Bronchial epithelial cell (primary cell): ENCODE results near the gene MRS2. TPM values are rescaled to one million over a fixed set of nuclear protein-coding genes. Genes with fewer than 3 reads are reported as not detected.

Experiments
- DNase-seq: peaks from one replicate; pipeline ENCODE4 v3.0.0-alpha.2; 2010; ENCODE audit warnings: low read depth
- FAIRE-seq: peaks from 2 replicates; lab custom pipeline; 2011; peaks lifted over from hg19 to GRCh38; lab: Jason Lieb, UNC
- H3K27me3 ChIP-seq: 2 replicates; pipeline ENCODE4 v1.5.1; 2011; ENCODE audit warnings: low read length; ENCODE audit not compliant: control insufficient read depth, insufficient read depth
- H3K36me3 ChIP-seq: 2 replicates; pipeline ENCODE4 v1.5.1; 2011; ENCODE audit warnings: low read length; ENCODE audit not compliant: control insufficient read depth, insufficient read depth
- H3K4me3 ChIP-seq: 2 replicates; pipeline ENCODE4 v1.5.1; 2011; ENCODE audit warnings: mild to moderate bottlenecking, low read depth, low read length, control low read depth
- total RNA-seq: library from RNA; depleted of rRNA; stranded (reverse); fragments of >200 nt; gene quantifications from 2 replicates; pipeline ENCODE4 v1.2.1, GENCODE V29; 2014
- TF ChIP-seq, protein P1 (sequence below): IDR thresholded peaks from 2 replicates; pipeline ENCODE4 v1.5.1; 2011; ENCODE audit warnings: mild to moderate bottlenecking, moderate library complexity, low read length, control low read depth, inconsistent platforms; ENCODE audit not compliant: insufficient read depth, severe bottlenecking

MRS2 gene
- total RNA-seq, 1 donor from 2014 or later = 24.0 TPM

DNA sequence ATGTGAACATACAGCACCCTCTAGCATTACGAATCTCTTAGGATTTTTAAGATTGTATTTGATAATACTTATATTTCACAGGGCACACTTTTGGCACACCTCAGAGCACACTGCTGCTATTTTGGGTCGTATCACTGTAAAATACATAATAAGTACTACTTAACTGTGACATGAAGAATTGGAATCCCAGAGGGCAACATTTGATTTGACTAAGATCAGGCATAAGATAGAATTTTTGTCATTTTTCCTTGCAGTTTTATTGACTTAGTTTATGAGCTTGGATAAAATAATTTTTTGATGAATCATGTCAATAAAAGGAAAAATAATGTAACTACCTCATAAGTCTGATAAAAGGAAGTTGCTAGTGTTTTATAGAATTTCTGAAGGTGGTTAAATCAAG is 22.4 kb downstream of the MRS2 start:
- Histone ChIP-seq H3K4me3 (no peak overlapping the region), H3K36me3 (peaks cover 3% of the 10 kb centered on the region), H3K27me3 (no peaks in the 10 kb centered on the region)
- no peak for FAIRE-seq
- no peak for DNase-seq
- TF ChIP-seq, protein P1, sequence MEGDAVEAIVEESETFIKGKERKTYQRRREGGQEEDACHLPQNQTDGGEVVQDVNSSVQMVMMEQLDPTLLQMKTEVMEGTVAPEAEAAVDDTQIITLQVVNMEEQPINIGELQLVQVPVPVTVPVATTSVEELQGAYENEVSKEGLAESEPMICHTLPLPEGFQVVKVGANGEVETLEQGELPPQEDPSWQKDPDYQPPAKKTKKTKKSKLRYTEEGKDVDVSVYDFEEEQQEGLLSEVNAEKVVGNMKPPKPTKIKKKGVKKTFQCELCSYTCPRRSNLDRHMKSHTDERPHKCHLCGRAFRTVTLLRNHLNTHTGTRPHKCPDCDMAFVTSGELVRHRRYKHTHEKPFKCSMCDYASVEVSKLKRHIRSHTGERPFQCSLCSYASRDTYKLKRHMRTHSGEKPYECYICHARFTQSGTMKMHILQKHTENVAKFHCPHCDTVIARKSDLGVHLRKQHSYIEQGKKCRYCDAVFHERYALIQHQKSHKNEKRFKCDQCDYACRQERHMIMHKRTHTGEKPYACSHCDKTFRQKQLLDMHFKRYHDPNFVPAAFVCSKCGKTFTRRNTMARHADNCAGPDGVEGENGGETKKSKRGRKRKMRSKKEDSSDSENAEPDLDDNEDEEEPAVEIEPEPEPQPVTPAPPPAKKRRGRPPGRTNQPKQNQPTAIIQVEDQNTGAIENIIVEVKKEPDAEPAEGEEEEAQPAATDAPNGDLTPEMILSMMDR = no peak

DNA sequence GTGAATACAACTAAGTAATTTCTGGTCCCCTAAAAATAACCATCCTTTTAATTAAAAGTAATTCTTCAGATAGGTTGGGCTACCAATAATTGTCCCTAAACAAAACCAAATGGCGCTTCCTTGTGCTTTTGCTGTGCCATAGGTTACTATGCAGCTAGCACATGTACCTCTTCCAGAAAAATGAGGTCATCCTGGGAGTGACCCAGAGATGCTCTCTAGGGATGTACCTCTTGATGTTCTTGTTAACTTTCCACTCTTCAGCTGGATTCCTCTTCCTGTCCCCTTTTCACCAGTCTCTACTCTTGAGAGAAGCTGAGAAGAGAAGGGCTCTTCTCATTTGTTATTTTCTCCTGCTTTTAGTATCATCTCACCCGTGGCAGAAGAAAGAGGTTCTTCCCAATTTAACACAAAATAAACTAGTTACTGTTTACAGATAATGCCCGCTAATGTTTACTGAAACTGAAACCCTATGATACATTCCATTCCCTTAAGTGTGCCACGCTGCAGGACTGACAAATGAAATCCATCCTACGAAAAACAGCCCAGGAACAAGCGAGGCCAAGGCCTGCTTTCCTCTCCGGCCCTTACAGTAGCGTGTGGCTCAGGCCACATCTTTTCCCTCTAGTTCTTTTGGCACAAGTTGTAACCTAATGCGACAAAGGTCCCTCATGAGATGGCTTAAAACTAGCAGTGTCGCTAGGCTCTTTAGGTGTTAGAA is 24.2 kb downstream of the MRS2 start:
- peaks cover 3% of the 10 kb centered on the region for H3K36me3 ChIP-seq
- TF ChIP-seq, protein P1 = no peak
- no peaks in the 10 kb centered on the region for H3K27me3 ChIP-seq
- FAIRE-seq (no peak), DNase-seq (no peak)
- no peak overlapping the region for H3K4me3 ChIP-seq

DNA sequence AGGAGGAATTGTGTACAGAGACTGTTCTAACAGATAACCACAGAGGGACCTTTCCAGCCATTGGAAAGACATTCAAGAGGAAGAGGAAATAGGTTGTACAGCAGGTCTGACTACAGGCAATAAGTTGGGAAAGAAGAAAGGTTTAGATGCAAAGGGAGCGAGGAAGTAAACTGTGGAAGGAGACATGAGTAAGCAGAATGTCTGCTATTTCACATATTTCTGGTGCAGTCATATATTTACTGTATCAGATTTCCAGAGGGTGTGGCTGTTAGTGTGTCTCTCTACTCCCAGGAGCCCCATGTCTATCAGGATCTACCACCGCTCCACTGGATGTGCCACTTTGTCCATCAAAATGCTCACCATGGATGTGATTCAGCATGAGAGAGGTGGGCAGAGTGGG is 25.9 kb downstream of the MRS2 start:
- FAIRE-seq (no peak), DNase-seq (peak; percentile 80)
- TF ChIP-seq, protein P1 = no peak
- peaks cover 3% of the 10 kb centered on the region for H3K36me3 ChIP-seq
- H3K4me3 ChIP-seq = no peak overlapping the region
- no peaks in the 10 kb centered on the region for H3K27me3 ChIP-seq

DNA sequence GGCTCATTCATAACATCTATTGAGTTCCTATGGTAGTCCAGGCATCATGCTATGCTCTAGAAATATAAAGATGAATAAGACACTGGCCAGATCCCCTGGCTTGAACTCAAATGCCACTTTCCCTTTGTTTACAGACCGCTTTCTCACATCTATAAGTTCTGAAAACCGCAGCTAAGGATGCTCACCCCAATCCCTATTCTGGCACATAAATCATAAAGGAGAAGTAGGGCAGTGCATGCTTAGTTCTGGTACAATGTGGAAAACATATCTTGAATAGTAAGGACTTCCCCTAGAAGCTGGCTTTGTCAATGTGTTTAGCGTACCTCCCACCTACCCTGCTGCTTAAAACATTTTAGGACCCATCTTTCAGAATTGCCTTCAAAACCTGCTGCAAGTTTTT is 26.4 kb downstream of the MRS2 start:
- FAIRE-seq (no peak), DNase-seq (no peak)
- TF ChIP-seq, protein P1 = no peak
- Histone ChIP-seq H3K36me3 (peaks cover 3% of the 10 kb centered on the region), H3K4me3 (no peak overlapping the region), H3K27me3 (no peaks in the 10 kb centered on the region)

DNA sequence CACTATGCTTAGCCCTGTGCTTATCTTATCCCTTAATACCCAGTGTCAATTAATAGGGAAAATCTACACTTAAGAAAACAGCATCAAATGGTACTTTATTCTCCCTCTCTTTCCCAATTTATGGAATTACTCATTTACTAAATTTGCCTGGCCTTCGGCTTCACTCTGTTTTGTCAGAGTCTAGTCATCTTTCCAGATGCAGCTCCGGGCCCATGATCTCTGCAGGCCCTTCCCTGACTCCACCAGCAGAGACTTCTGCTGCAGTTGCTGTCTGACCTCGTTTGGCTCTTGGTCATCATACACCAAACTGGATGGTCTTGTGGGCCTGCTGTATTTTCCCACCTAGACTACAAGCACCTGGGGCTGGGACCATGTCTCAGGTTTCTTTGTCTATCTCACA is 27.4 kb downstream of the MRS2 start:
- no peak for FAIRE-seq
- TF ChIP-seq, protein P1 = no peak
- H3K27me3 ChIP-seq = no peaks in the 10 kb centered on the region

DNA sequence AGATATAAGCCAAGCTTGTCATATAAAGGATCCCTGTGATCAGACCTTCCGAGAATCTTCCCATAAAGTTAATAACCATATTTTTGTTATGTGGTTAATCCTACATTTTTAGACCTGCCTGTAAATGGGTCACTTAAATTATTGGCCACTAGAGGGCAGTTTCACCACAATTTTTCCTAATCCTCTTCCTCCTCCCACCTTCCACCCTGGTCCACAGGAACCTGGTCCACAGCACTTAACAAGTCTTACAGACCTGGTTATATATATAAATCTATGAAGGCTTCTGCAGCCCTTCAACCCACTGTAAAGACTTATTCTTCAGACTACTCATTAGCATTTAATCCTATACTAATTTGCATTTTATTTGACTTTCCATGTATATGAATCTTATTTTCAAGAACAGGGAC is 28.3 kb downstream of the MRS2 start:
- FAIRE-seq = no peak

More for the DNA sequence above, 27.4 kb downstream of the MRS2 start:
- no peak for DNase-seq
- Histone ChIP-seq H3K36me3 (peaks cover under 1% of the 10 kb centered on the region), H3K4me3 (no peak overlapping the region)

More for the DNA sequence above, 28.3 kb downstream of the MRS2 start:
- no peak overlapping the region for H3K4me3 ChIP-seq
- no peaks in the 10 kb centered on the region for H3K36me3 ChIP-seq
- no peaks in the 10 kb centered on the region for H3K27me3 ChIP-seq
- TF ChIP-seq, protein P1 = peak; percentile 52
- peak; percentile 62 for DNase-seq
